ENCODE data around the gene DYRK1B. TPM values are rescaled to one million over a fixed set of nuclear protein-coding genes. Genes with fewer than 3 reads are reported as not detected.
"Not testable (repeated sequence)": the region's sequence is repeated elsewhere in the genome, so short reads cannot be mapped to it uniquely, and the experiment has no call there.

Gene DYRK1B
- total RNA-seq: 25.1 TPM

DNA sequence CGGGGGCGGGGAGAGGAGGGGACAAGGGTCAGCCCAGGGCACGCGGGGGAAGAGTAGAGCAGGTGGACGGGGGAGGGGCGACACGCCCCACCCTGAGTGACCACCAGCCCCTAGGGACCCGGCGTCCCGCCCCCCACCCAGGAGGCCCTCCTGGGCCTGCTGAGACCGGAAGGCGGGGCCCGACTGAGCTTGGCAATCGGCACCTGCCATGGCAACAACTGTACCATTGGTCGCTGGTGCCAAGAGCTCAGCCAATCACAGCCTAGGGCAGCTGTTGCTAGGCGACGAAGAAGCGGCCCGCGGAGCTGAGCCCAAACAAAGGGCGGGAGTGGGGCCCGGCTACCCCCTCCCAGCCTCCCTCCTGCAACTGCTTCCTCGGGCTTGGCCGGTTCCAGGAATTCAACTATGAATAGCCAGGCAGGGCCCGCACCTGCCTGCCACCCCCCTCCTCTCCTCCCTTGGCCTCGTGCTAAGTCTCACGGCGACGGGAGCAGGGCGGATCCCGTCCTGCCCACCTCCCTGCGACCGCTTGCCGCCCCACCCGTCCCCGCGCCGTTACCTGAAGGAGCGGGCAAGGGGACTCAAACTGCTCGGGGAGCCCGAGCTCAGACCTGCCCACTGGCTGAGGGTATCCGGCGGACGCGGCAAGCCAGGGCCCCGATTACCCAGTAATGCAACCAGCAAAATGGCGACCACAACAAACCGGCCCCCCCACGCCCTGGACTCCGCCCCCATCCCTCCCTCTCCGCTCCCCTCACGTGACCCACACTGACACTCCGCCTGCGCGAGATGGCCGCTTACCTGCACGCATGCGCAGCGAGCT lies at the start of gene DYRK1B:
TSS of gene DYRK1B (minus strand) at position 699 of the 823 bp plus-strand sequence. CDS start 2,295 bp downstream, outside the sequence.
- Histone ChIP-seq H3K4me1 (ENCODE audit: control insufficient read depth in 3 of 3, insufficient read depth in 3 of 3, low read length in 3 of 3) (peaks cover 40 to 49% (median 45%) of the 10 kb centered on the region in 3 donors), H3K27ac (ENCODE audit: low read depth, low read length) (peak within 1 kb of the TSS; percentile 96), H3K9ac (ENCODE audit: low read depth in 1 of 3, low read length in 3 of 3) (peak within 1 kb of the TSS; percentile 88 to 94 (median 92)), H3K4me3 (ENCODE audit: low read length in 3 of 3) (peak within 1 kb of the TSS; percentile 83 to 91 (median 84)), H3K27me3 (ENCODE audit: control insufficient read depth in 3 of 3, insufficient read depth in 3 of 3, low read length in 3 of 3) (no peaks in the 10 kb centered on the region), H3K36me3 (ENCODE audit: control insufficient read depth in 3 of 3, insufficient read depth in 3 of 3, low read length in 3 of 3) (peaks cover 58 to 66% (median 59%) of the 10 kb centered on the region in 3 donors), H3K9me3 (ENCODE audit: control insufficient read depth in 3 of 3, low read length in 3 of 3) (no peaks in the 10 kb centered on the region)

DNA sequence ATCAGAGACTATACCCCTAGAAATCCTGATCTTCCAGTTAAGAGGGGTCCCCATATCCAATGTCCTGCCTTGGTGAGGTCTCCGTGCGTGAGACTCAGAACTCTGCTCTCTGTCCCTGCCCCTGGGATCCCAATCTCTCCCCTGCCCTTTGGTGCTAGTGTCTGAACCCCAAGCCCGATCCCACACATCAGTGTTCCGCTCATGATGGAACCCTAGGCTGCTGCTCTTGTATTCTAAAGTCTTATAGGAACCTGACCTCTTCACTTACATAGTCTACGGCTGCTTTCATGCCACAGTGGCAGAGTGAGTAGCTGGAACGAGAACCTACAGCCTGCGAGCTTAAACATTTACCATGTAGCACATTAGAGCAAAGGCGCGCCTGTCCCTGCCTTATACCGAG lies 48.7 kb upstream of the DYRK1B start:
- not testable (repeated sequence) for H3K36me3 ChIP-seq (ENCODE audit: control insufficient read depth in 3 of 3, insufficient read depth in 3 of 3, low read length in 3 of 3); H3K27me3 ChIP-seq (ENCODE audit: control insufficient read depth in 3 of 3, insufficient read depth in 3 of 3, low read length in 3 of 3); H3K9me3 ChIP-seq (ENCODE audit: control insufficient read depth in 3 of 3, low read length in 3 of 3); H3K4me1 ChIP-seq (ENCODE audit: control insufficient read depth in 3 of 3, insufficient read depth in 3 of 3, low read length in 3 of 3); H3K27ac ChIP-seq (ENCODE audit: low read depth, low read length); H3K4me3 ChIP-seq (ENCODE audit: low read length in 3 of 3); H3K9ac ChIP-seq (ENCODE audit: low read depth in 1 of 3, low read length in 3 of 3)

DNA sequence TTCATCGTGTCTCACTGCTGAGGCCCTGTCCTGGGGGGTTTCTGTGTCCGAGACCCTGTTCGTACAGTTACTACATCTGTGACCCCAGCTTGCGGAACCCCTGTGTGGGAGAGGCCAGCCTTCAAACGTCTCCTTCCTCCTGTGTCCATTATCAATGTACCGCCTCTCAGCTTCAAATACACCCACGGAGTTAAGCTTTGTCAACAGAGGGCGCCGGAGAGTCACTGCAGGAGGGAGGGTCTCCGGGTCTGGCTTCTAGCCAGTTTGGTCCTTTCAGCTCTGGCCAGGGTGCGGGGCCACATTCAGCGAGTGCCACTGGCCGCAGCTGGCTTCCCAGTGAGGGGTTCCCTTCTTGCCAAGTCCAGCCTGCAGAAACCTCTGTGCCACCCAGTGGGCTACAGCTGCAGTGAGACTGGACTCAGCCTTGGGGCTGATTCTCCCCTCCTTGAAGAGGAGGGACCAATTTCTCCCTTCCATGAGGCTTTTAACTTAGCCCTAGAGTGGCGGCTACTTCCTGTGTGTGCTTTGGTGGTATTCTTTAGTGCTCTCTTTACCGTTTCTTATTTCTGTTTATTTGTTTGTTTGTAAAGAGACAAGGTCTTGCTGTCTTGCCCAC lies 47.6 kb upstream of the DYRK1B start:
- H3K36me3 ChIP-seq (ENCODE audit: control insufficient read depth in 3 of 3, insufficient read depth in 3 of 3, low read length in 3 of 3); H3K4me1 ChIP-seq (ENCODE audit: control insufficient read depth in 3 of 3, insufficient read depth in 3 of 3, low read length in 3 of 3); H3K27me3 ChIP-seq (ENCODE audit: control insufficient read depth in 3 of 3, insufficient read depth in 3 of 3, low read length in 3 of 3); H3K27ac ChIP-seq (ENCODE audit: low read depth, low read length); H3K9me3 ChIP-seq (ENCODE audit: control insufficient read depth in 3 of 3, low read length in 3 of 3); H3K4me3 ChIP-seq (ENCODE audit: low read length in 3 of 3); H3K9ac ChIP-seq (ENCODE audit: low read depth in 1 of 3, low read length in 3 of 3): not testable (repeated sequence)

DNA sequence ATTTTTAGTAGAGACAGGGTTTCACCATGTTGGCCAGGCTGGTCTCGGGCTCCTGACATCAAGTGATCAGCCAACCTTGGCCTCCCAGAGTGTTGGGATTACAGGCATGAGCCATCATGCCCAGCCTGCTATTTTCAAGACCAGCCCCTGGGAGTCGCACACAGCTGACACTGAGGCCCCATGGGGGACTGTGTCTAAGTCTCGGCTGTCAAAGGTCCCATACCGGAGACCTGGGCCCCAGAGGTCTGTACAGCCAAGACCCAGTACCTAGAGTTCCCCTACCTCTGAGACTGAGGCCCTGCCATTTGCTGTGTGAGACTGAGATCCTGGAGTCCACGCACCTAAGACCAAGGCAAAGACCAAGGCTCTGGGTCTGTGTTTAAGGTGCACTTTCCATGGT lies 46.3 kb upstream of the DYRK1B start:
- not testable (repeated sequence) for H3K27ac ChIP-seq (ENCODE audit: low read depth, low read length); H3K9me3 ChIP-seq (ENCODE audit: control insufficient read depth in 3 of 3, low read length in 3 of 3); H3K4me1 ChIP-seq (ENCODE audit: control insufficient read depth in 3 of 3, insufficient read depth in 3 of 3, low read length in 3 of 3); H3K4me3 ChIP-seq (ENCODE audit: low read length in 3 of 3); H3K9ac ChIP-seq (ENCODE audit: low read depth in 1 of 3, low read length in 3 of 3); H3K27me3 ChIP-seq (ENCODE audit: control insufficient read depth in 3 of 3, insufficient read depth in 3 of 3, low read length in 3 of 3); H3K36me3 ChIP-seq (ENCODE audit: control insufficient read depth in 3 of 3, insufficient read depth in 3 of 3, low read length in 3 of 3)

DNA sequence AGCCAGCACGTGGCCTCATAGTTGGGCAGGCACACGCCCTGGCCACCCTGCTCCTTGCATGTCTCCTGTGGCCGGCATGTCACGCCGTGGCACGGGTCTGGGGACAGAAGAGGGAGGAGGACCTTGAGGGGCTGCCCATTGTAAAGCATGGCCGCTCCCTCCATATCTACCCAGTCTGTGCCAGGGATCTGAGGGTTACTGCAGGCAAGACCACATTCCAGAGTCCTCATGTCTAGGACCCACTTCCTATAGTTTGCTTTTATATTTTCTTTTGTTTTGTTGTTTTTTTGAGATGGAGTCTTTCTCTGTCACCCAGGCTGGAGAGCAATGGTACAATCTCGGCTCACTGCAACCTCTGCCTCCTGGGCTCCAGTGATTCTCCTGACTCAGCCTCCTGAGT lies 45.8 kb upstream of the DYRK1B start:
- H3K9me3 ChIP-seq (ENCODE audit: control insufficient read depth in 3 of 3, low read length in 3 of 3); H3K9ac ChIP-seq (ENCODE audit: low read depth in 1 of 3, low read length in 3 of 3); H3K27me3 ChIP-seq (ENCODE audit: control insufficient read depth in 3 of 3, insufficient read depth in 3 of 3, low read length in 3 of 3); H3K4me3 ChIP-seq (ENCODE audit: low read length in 3 of 3); H3K4me1 ChIP-seq (ENCODE audit: control insufficient read depth in 3 of 3, insufficient read depth in 3 of 3, low read length in 3 of 3); H3K27ac ChIP-seq (ENCODE audit: low read depth, low read length); H3K36me3 ChIP-seq (ENCODE audit: control insufficient read depth in 3 of 3, insufficient read depth in 3 of 3, low read length in 3 of 3): not testable (repeated sequence)

DNA sequence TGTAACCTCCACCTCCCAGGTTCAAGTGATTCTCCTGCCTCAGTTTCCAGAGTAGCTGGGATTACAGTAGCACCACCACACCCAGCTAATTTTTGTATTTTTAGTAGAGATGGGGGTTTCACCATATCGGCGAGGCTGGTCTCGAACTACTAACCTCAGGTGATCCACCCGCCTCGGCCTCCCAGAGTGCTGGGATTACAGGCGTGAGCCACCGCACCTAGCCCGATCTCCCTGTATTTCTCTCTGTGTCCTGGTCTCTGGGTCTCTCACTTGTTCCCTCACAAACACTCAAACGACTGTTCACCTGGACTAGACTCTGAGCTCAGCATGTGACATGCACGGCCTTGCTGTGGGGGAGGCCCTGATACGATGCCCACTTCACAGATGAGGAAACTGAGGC lies 44.9 kb upstream of the DYRK1B start:
- H3K27ac ChIP-seq (ENCODE audit: low read depth, low read length); H3K36me3 ChIP-seq (ENCODE audit: control insufficient read depth in 3 of 3, insufficient read depth in 3 of 3, low read length in 3 of 3); H3K9me3 ChIP-seq (ENCODE audit: control insufficient read depth in 3 of 3, low read length in 3 of 3); H3K27me3 ChIP-seq (ENCODE audit: control insufficient read depth in 3 of 3, insufficient read depth in 3 of 3, low read length in 3 of 3); H3K4me3 ChIP-seq (ENCODE audit: low read length in 3 of 3); H3K4me1 ChIP-seq (ENCODE audit: control insufficient read depth in 3 of 3, insufficient read depth in 3 of 3, low read length in 3 of 3); H3K9ac ChIP-seq (ENCODE audit: low read depth in 1 of 3, low read length in 3 of 3): not testable (repeated sequence)

DNA sequence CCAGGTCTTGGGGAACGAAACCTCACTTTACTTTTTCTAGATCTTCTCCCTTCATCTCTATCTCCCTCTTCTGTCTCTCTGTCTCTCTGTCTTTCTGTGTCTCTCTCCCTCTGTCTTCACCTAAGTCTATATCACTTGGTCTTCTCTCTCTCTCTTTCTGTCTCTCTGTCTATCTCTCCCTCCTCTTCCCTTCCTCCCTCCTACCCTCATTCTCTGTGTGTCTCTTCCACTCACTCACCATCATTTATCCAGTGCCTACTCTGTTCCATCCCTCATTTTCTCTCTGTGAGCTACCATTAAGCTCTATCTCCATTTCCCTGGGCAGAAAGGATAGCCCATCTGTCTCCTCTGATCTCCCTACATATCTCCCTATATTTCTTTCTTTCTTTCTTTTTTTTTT lies 44.4 kb upstream of the DYRK1B start:
- Histone ChIP-seq H3K36me3 (ENCODE audit: control insufficient read depth in 3 of 3, insufficient read depth in 3 of 3, low read length in 3 of 3) (no peaks in the 10 kb centered on the region), H3K27ac (ENCODE audit: low read depth, low read length) (no peak overlapping the region), H3K4me3 (ENCODE audit: low read length in 3 of 3) (no peak overlapping the region), H3K4me1 (ENCODE audit: control insufficient read depth in 3 of 3, insufficient read depth in 3 of 3, low read length in 3 of 3) (no peaks in the 10 kb centered on the region), H3K27me3 (ENCODE audit: control insufficient read depth in 3 of 3, insufficient read depth in 3 of 3, low read length in 3 of 3) (peaks cover 0 to 4% (median 3%) of the 10 kb centered on the region in 3 donors), H3K9me3 (ENCODE audit: control insufficient read depth in 3 of 3, low read length in 3 of 3) (no peaks in the 10 kb centered on the region), H3K9ac (ENCODE audit: low read depth in 1 of 3, low read length in 3 of 3) (no peak overlapping the region)

DNA sequence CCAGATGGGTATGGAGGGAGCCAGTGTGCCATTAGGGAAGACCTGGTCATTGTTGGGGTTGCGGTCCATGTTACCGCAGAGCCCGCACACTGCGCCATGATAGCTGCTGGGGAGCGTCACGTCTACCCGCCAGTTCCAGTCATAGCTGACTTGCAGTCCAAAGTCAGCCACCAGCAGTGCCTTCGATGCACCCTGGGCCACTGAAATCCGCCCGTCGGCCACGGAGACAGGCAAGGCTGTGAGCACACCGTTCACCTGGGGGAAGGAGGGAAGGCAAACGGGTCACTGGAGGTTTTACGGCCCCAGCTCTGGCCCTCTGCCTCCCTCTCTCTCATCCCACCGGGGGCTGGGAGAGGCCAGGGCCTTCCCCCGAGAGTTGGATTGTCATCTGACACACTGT lies 44.0 kb upstream of the DYRK1B start:
- not testable (repeated sequence) for H3K36me3 ChIP-seq (ENCODE audit: control insufficient read depth in 3 of 3, insufficient read depth in 3 of 3, low read length in 3 of 3); H3K9me3 ChIP-seq (ENCODE audit: control insufficient read depth in 3 of 3, low read length in 3 of 3); H3K4me1 ChIP-seq (ENCODE audit: control insufficient read depth in 3 of 3, insufficient read depth in 3 of 3, low read length in 3 of 3); H3K4me3 ChIP-seq (ENCODE audit: low read length in 3 of 3); H3K27ac ChIP-seq (ENCODE audit: low read depth, low read length); H3K27me3 ChIP-seq (ENCODE audit: control insufficient read depth in 3 of 3, insufficient read depth in 3 of 3, low read length in 3 of 3); H3K9ac ChIP-seq (ENCODE audit: low read depth in 1 of 3, low read length in 3 of 3)

DNA sequence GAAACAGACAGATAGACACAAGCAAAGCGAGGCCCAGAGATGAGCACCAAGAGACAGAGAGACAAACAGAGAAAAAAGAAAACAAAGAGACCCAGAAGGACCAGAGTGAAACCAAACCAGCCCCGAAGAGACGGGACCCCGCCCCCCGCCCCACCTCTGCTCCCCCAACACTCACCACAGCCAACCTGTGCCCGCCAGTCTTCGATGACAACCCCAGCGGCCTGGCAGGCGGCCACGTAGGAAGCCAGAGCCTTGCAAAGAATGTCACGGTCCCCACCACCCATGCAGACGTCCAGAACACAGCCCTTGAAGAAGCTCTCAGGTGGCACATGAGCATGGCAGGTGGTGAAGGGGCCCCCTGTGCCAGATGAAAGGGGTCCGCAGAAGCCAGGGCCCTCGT lies 43.5 kb upstream of the DYRK1B start:
- H3K27me3 ChIP-seq (ENCODE audit: control insufficient read depth in 3 of 3, insufficient read depth in 3 of 3, low read length in 3 of 3); H3K9ac ChIP-seq (ENCODE audit: low read depth in 1 of 3, low read length in 3 of 3); H3K4me3 ChIP-seq (ENCODE audit: low read length in 3 of 3); H3K36me3 ChIP-seq (ENCODE audit: control insufficient read depth in 3 of 3, insufficient read depth in 3 of 3, low read length in 3 of 3); H3K4me1 ChIP-seq (ENCODE audit: control insufficient read depth in 3 of 3, insufficient read depth in 3 of 3, low read length in 3 of 3); H3K9me3 ChIP-seq (ENCODE audit: control insufficient read depth in 3 of 3, low read length in 3 of 3); H3K27ac ChIP-seq (ENCODE audit: low read depth, low read length): not testable (repeated sequence)

DNA sequence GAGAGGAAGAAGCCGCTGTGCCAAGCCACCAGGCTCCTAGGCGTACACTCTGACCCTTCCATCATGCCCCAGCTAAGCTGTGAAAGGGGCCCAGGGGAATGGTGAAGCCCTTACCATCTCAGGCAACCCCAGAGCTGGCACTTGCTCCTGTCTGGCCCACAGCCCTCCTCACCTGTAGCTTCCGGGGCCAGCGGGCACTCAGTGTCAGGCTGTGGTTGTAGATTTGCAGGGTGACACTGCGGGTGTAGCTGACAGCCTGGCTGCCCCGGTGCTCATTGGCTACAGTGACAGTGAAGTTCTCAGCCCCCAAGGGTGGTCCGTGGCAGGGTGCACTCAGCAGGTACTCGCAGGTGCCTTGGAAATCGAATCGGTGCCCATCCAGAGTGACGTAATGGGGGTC lies 42.5 kb upstream of the DYRK1B start:
- not testable (repeated sequence) for H3K4me3 ChIP-seq (ENCODE audit: low read length in 3 of 3)

More for the DNA sequence above, 42.5 kb upstream of the DYRK1B start:
- not testable (repeated sequence) for H3K9me3 ChIP-seq (ENCODE audit: control insufficient read depth in 3 of 3, low read length in 3 of 3); H3K9ac ChIP-seq (ENCODE audit: low read depth in 1 of 3, low read length in 3 of 3); H3K4me1 ChIP-seq (ENCODE audit: control insufficient read depth in 3 of 3, insufficient read depth in 3 of 3, low read length in 3 of 3); H3K27me3 ChIP-seq (ENCODE audit: control insufficient read depth in 3 of 3, insufficient read depth in 3 of 3, low read length in 3 of 3); H3K36me3 ChIP-seq (ENCODE audit: control insufficient read depth in 3 of 3, insufficient read depth in 3 of 3, low read length in 3 of 3); H3K27ac ChIP-seq (ENCODE audit: low read depth, low read length)

Data from skeletal muscle tissue (tissue), 4 donors.